T-helper 1 cell treated with Interleukin-12 subunit alpha and Interleukin-12 subunit beta and Interleukin-4 antibody, amounts not matched to agents 30 μg/mL and 1 μg/mL, for 36 hours (primary cell): ENCODE results near the gene ASCC2.
A peak's percentile ranks its signal among the peaks of the same experiment; 100 is the strongest.
"Not testable (repeated sequence)": the region's sequence is repeated elsewhere in the genome, so short reads cannot be mapped to it uniquely, and the experiment has no call there.

Source experiments
- H3K27ac Mint-ChIP-seq: one replicate; pipeline ENCODE4 v1.8.0; 2021; ENCODE audit warnings: mild to moderate bottlenecking, mixed read lengths
- H3K27me3 Mint-ChIP-seq: one replicate; pipeline ENCODE4 v1.8.0; 2021; ENCODE audit warnings: low read depth, mixed read lengths
- H3K36me3 Mint-ChIP-seq: one replicate; pipeline ENCODE4 v1.8.0; 2021; ENCODE audit warnings: low read depth, mixed read lengths
- H3K4me1 Mint-ChIP-seq: one replicate; pipeline ENCODE4 v1.8.0; 2021; ENCODE audit warnings: low read depth, mixed read lengths
- H3K4me3 Mint-ChIP-seq: one replicate; pipeline ENCODE4 v1.8.0; 2021; ENCODE audit warnings: mild to moderate bottlenecking, moderate library complexity, mixed read lengths
- H3K9me3 Mint-ChIP-seq: one replicate; pipeline ENCODE4 v1.8.0; 2021; ENCODE audit warnings: mixed read lengths

Gene ASCC2

GRCh38 chr22:29754658-29755395 is 83.2 kb downstream of the ASCC2 start:
- H3K27me3 Mint-ChIP-seq, H3K36me3 Mint-ChIP-seq, H3K4me3 Mint-ChIP-seq, H3K9me3 Mint-ChIP-seq, H3K27ac Mint-ChIP-seq: not testable (repeated sequence)
- peaks cover 12% of the 10 kb centered on the region for H3K4me1 Mint-ChIP-seq

- Mint-ChIP-seq H3K4me3 (no peak overlapping the region), H3K4me1 (peaks cover 12% of the 10 kb centered on the region), H3K27me3 (no peaks in the 10 kb centered on the region), H3K27ac (no peak overlapping the region), H3K36me3 (peaks cover 13% of the 10 kb centered on the region), H3K9me3 (no peaks in the 10 kb centered on the region)
Measured at GRCh38 chr22:29753808-29754657, 84.0 kb downstream of the ASCC2 start.

- peaks cover 12% of the 10 kb centered on the region for H3K4me1 Mint-ChIP-seq
- no peaks in the 10 kb centered on the region for H3K27me3 Mint-ChIP-seq
- peaks cover 16% of the 10 kb centered on the region for H3K36me3 Mint-ChIP-seq
- H3K9me3 Mint-ChIP-seq, result no peaks in the 10 kb centered on the region
- peak overlapping the region; percentile 81 for H3K27ac Mint-ChIP-seq
- no peak overlapping the region for H3K4me3 Mint-ChIP-seq
Measured at GRCh38 chr22:29751669-29752068, 86.4 kb downstream of the ASCC2 start.

- Mint-ChIP-seq H3K36me3 (peaks cover 16% of the 10 kb centered on the region), H3K4me1 (peaks cover 12% of the 10 kb centered on the region), H3K4me3 (no peak overlapping the region), H3K27me3 (no peaks in the 10 kb centered on the region), H3K9me3 (no peaks in the 10 kb centered on the region), H3K27ac (peak overlapping the region; percentile 81)
Measured at GRCh38 chr22:29750559-29751538, 87.2 kb downstream of the ASCC2 start.

- Mint-ChIP-seq H3K27me3 (no peaks in the 10 kb centered on the region), H3K27ac (no peak overlapping the region)
Measured at GRCh38 chr22:29750029-29750428, 88.0 kb downstream of the ASCC2 start.

GRCh38 chr22:29748248-29748893 is 89.7 kb downstream of the ASCC2 start:
- no peak overlapping the region for H3K27ac Mint-ChIP-seq

More at GRCh38 chr22:29750029-29750428, 88.0 kb downstream of the ASCC2 start:
- Mint-ChIP-seq H3K9me3 (no peaks in the 10 kb centered on the region), H3K36me3 (peaks cover 20% of the 10 kb centered on the region), H3K4me1 (peaks cover 12% of the 10 kb centered on the region), H3K4me3 (no peak overlapping the region)

GRCh38 chr22:29747832-29748231 is 90.2 kb downstream of the ASCC2 start:
- H3K4me3 Mint-ChIP-seq, result no peak overlapping the region

More at GRCh38 chr22:29748248-29748893, 89.7 kb downstream of the ASCC2 start:
- H3K27me3 Mint-ChIP-seq, result no peaks in the 10 kb centered on the region
- peaks cover 20% of the 10 kb centered on the region for H3K36me3 Mint-ChIP-seq
- H3K4me3 Mint-ChIP-seq, result no peak overlapping the region
- no peaks in the 10 kb centered on the region for H3K9me3 Mint-ChIP-seq
- H3K4me1 Mint-ChIP-seq, result peaks cover 12% of the 10 kb centered on the region

GRCh38 chr22:29744902-29745301 is 93.2 kb downstream of the ASCC2 start:
- Mint-ChIP-seq H3K9me3 (no peaks in the 10 kb centered on the region), H3K27ac (no peak overlapping the region), H3K36me3 (peaks cover 13% of the 10 kb centered on the region), H3K4me3 (no peak overlapping the region), H3K4me1 (peaks cover 3% of the 10 kb centered on the region), H3K27me3 (no peaks in the 10 kb centered on the region)

More at GRCh38 chr22:29747832-29748231, 90.2 kb downstream of the ASCC2 start:
- Mint-ChIP-seq H3K9me3 (no peaks in the 10 kb centered on the region), H3K27me3 (no peaks in the 10 kb centered on the region), H3K36me3 (peaks cover 20% of the 10 kb centered on the region), H3K27ac (no peak overlapping the region), H3K4me1 (peaks cover 12% of the 10 kb centered on the region)

GRCh38 chr22:29742326-29742725 is 95.7 kb downstream of the ASCC2 start:
- Mint-ChIP-seq H3K9me3 (no peaks in the 10 kb centered on the region), H3K36me3 (peaks cover 4% of the 10 kb centered on the region), H3K27ac (no peak overlapping the region), H3K27me3 (no peaks in the 10 kb centered on the region), H3K4me1 (peaks cover 3% of the 10 kb centered on the region), H3K4me3 (no peak overlapping the region)

GRCh38 chr22:29741926-29742325 is 96.1 kb downstream of the ASCC2 start:
- Mint-ChIP-seq H3K36me3 (peaks cover 4% of the 10 kb centered on the region), H3K4me3 (no peak overlapping the region), H3K4me1 (peaks cover 3% of the 10 kb centered on the region)

GRCh38 chr22:29740216-29740615 is 97.9 kb downstream of the ASCC2 start:
- Mint-ChIP-seq H3K27ac (no peak overlapping the region), H3K4me1 (peaks cover 3% of the 10 kb centered on the region), H3K36me3 (no peaks in the 10 kb centered on the region), H3K9me3 (no peaks in the 10 kb centered on the region), H3K27me3 (no peaks in the 10 kb centered on the region), H3K4me3 (no peak overlapping the region)

More at GRCh38 chr22:29741926-29742325, 96.1 kb downstream of the ASCC2 start:
- Mint-ChIP-seq H3K27ac (no peak overlapping the region), H3K9me3 (no peaks in the 10 kb centered on the region), H3K27me3 (no peaks in the 10 kb centered on the region)

GRCh38 chr22:29739346-29739875 is 98.7 kb downstream of the ASCC2 start:
- Mint-ChIP-seq H3K9me3 (no peaks in the 10 kb centered on the region), H3K27me3 (no peaks in the 10 kb centered on the region), H3K27ac (no peak overlapping the region), H3K4me3 (no peak overlapping the region), H3K4me1 (peaks cover 3% of the 10 kb centered on the region), H3K36me3 (no peaks in the 10 kb centered on the region)
